HEK293 (cell line): ENCODE results near the gene UBR1.

Experiments used
- ATF2 ChIP-seq: fragments of 450-650 bp; formaldehyde crosslinking; IDR thresholded peaks from 2 replicates; pipeline ENCODE4 v1.5.1; 2016; ENCODE audit warnings: missing biosample characterization, missing genetic modification characterization, low read depth
- BCL11A ChIP-seq: fragments of 450-650 bp; formaldehyde crosslinking; IDR thresholded peaks from 2 replicates; pipeline ENCODE4 v1.5.1; 2016; ENCODE audit warnings: low read depth, missing biosample characterization, missing genetic modification characterization
- CTCF ChIP-seq: fragments of 450-650 bp; formaldehyde crosslinking; IDR thresholded peaks from 2 replicates; pipeline ENCODE4 v1.5.1; 2016; ENCODE audit warnings: missing biosample characterization, missing genetic modification characterization
- PBX3 ChIP-seq: sonication (generic); formaldehyde crosslinking; IDR thresholded peaks from 2 replicates; pipeline ENCODE4 v1.8.1; 2022; ENCODE audit warnings: mild to moderate bottlenecking, moderate library complexity, missing genetic modification reagents
- REST ChIP-seq: fragments of 450-650 bp; formaldehyde crosslinking; IDR thresholded peaks from 2 replicates; pipeline ENCODE4 v1.5.1; 2016; ENCODE audit warnings: missing biosample characterization, missing genetic modification characterization
- TSHZ1 ChIP-seq: fragments of 450-650 bp; formaldehyde crosslinking; IDR thresholded peaks from 2 replicates; pipeline ENCODE4 v1.5.1; 2016; ENCODE audit warnings: missing biosample characterization, missing genetic modification characterization, borderline replicate concordance
- ZBTB11 ChIP-seq: fragments of 450-650 bp; formaldehyde crosslinking; conservative IDR thresholded peaks from 2 replicates; pipeline ENCODE4 v1.5.1; 2016; ENCODE audit warnings: low read depth, missing biosample characterization, missing genetic modification characterization
- ZBTB8A ChIP-seq: fragments of 450-650 bp; formaldehyde crosslinking; IDR thresholded peaks from 2 replicates; pipeline ENCODE4 v1.5.1; 2016; ENCODE audit warnings: missing biosample characterization, missing genetic modification characterization
- ZNF324 ChIP-seq: fragments of 450-650 bp; formaldehyde crosslinking; IDR thresholded peaks from 2 replicates; pipeline ENCODE4 v1.5.1; 2016; ENCODE audit warnings: missing biosample characterization, missing genetic modification characterization
- ZNF670 ChIP-seq: fragments of 450-650 bp; formaldehyde crosslinking; IDR thresholded peaks from 2 replicates; pipeline ENCODE4 v1.5.1; 2016; ENCODE audit warnings: missing biosample characterization, missing genetic modification characterization, low read depth
- ZNF830 ChIP-seq: fragments of 450-650 bp; IDR thresholded peaks from 2 replicates; pipeline ENCODE4 v1.5.0; 2018; ENCODE audit warnings: missing biosample characterization, missing genetic modification characterization, low read depth, mild to moderate bottlenecking, moderate library complexity

GRCh38 chr15:43135351-43135750 is 29.5 kb upstream of the UBR1 start:
- TF ChIP-seq CTCF (no peak), ZNF670 (tag by site-specific recombination) (no peak), ATF2 (tag by site-specific recombination) (no peak), REST (tag by site-specific recombination) (no peak), ZNF324 (no peak), ZBTB8A (no peak), PBX3 (CRISPR knock-in tag) (no peak), ZBTB11 (tag by site-specific recombination) (no peak), BCL11A (tag by site-specific recombination) (no peak), ZNF830 (tag by site-specific recombination) (no peak), TSHZ1 (tag by site-specific recombination) (no peak)
